K562 (cell line): Measurements from ENCODE around the gene PIAS3. TPM values are rescaled to one million over a fixed set of nuclear protein-coding genes. Genes with fewer than 3 reads are reported as not detected.
A peak's percentile ranks its signal among the peaks of the same experiment; 100 is the strongest.

Experiments
- ATAC-seq: fragments of 200-7000 bp; cut with Tn5 transposase; 3 replicates; pipeline ENCODE4 v1.9.1; 2020; ENCODE audit warnings: moderate library complexity
- BruUV-seq: library from RNA; stranded (reverse); fragments of 400-500 nt; replicated peaks from 2 replicates; lab custom pipeline; 2021; lab: Mats Ljungman, UMichigan
- CTCF ChIA-PET: fragments of 300-600 bp; formaldehyde crosslinking; extraction: SDS; loops from one replicate; lab custom pipeline; 2021; ENCODE audit warnings: low intra/inter-chr PET ratio; lab: Yijun Ruan, JAX
- POLR2A ChIA-PET: fragments of 300-600, 350-650 bp; sonication (Branson Sonifier 250); formaldehyde crosslinking; extraction: SDS; loops from one replicate; lab custom pipeline; 2021; ENCODE audit warnings: antibody characterized with exemption, inconsistent platforms; lab: Yijun Ruan, JAX
- DNase-seq, 4 experiments: peaks; one replicate each; pipeline versions ENCODE4 v3.0.0 to v3.0.0-alpha.2; 2011 to 2018; ENCODE audit warnings: low spot score in 3 of 4, mixed read lengths in 3 of 4; ENCODE audit errors: extremely low read depth in 1 of 4
- FAIRE-seq: peaks from 2 replicates; lab custom pipeline; 2011; peaks lifted over from hg19 to GRCh38; lab: Jason Lieb, UNC
- H2AFZ ChIP-seq: 2 replicates; pipeline ENCODE4 v1.6.0; 2011; ENCODE audit warnings: low read depth, low read length, control low read depth, inconsistent platforms
- H3K27ac ChIP-seq: fragments of 200-600 bp; 3 replicates; pipeline ENCODE4 v1.8.0; 2011; ENCODE audit warnings: low read depth, mild to moderate bottlenecking, control low read depth, inconsistent platforms, low read length, moderate library complexity, mixed read lengths; ENCODE audit errors: extremely low read depth
- H3K27me3 ChIP-seq, 2 experiments: fragments of 300-600 bp in 1 of 2; 2 replicates in 1 of 2; 3 replicates in 1 of 2; pipeline versions ENCODE4 v1.6.0 to v1.8.0; 2011; ENCODE audit warnings: inconsistent platforms in 2 of 2, low read length in 2 of 2, mild to moderate bottlenecking in 1 of 2, mixed read lengths in 1 of 2, moderate library complexity in 1 of 2; ENCODE audit not compliant: control insufficient read depth in 2 of 2, insufficient read depth in 2 of 2
- H3K36me3 ChIP-seq: fragments of 300-600 bp; 3 replicates; pipeline ENCODE4 v1.8.0; 2011; ENCODE audit warnings: mild to moderate bottlenecking, low read length, inconsistent platforms; ENCODE audit not compliant: control insufficient read depth, insufficient read depth
- H3K4me1 ChIP-seq, 2 experiments: fragments of 200-600 bp in 1 of 2; replicated peaks in 1 of 2; 2 replicates in 1 of 2; 3 replicates in 1 of 2; pipeline versions ENCODE4 v1.5.1 to v1.8.0; 2011; ENCODE audit warnings: inconsistent platforms in 2 of 2, low read length in 2 of 2, mild to moderate bottlenecking in 1 of 2, mixed read lengths in 1 of 2, moderate library complexity in 1 of 2; ENCODE audit not compliant: control insufficient read depth in 2 of 2, insufficient read depth in 2 of 2
- H3K4me2 ChIP-seq: 2 replicates; pipeline ENCODE4 v1.6.1; 2011; ENCODE audit warnings: low read length, control low read depth, inconsistent platforms, mixed read lengths; ENCODE audit not compliant: insufficient read depth
- H3K4me3 ChIP-seq: fragments of 200-600 bp; sonication (generic), shearing (Covaris generic); 2 replicates; pipeline ENCODE4 v1.5.1; 2016; ENCODE audit warnings: control low read depth, inconsistent platforms
- H3K79me2 ChIP-seq: fragments of 200-600 bp; 3 replicates; pipeline ENCODE4 v1.8.0; 2011; ENCODE audit warnings: low read length, inconsistent platforms; ENCODE audit not compliant: control insufficient read depth, insufficient read depth
- H3K9ac ChIP-seq, 2 experiments: 2 replicates each; pipeline versions ENCODE4 v1.6.0 to v1.6.1; 2011; ENCODE audit warnings: low read depth in 2 of 2, low read length in 2 of 2, control low read depth in 1 of 2, inconsistent platforms in 1 of 2, mild to moderate bottlenecking in 1 of 2, mixed read lengths in 1 of 2; ENCODE audit not compliant: insufficient read depth in 1 of 2
- H3K9me1 ChIP-seq: one replicate; pipeline ENCODE4 v1.6.0; 2011; ENCODE audit warnings: inconsistent platforms, mild to moderate bottlenecking, low read length, moderate library complexity; ENCODE audit not compliant: control insufficient read depth, insufficient read depth
- H3K9me3 ChIP-seq: replicated peaks from 2 replicates; pipeline ENCODE4 v1.5.1; 2011; ENCODE audit warnings: low read depth, low read length, inconsistent platforms; ENCODE audit not compliant: control insufficient read depth, insufficient read depth
- H4K20me1 ChIP-seq: replicated peaks from 2 replicates; pipeline ENCODE4 v1.6.1; 2011; ENCODE audit warnings: low read length, inconsistent platforms, mixed read lengths; ENCODE audit not compliant: control insufficient read depth, insufficient read depth
- EGR1 ChIP-seq: fragments of 450-650 bp; conservative IDR thresholded peaks from 2 replicates; pipeline ENCODE4 v1.6.1; 2017; ENCODE audit warnings: mild to moderate bottlenecking
- IRF9 ChIP-seq: fragments of 450-650 bp; IDR thresholded peaks from 2 replicates; pipeline ENCODE4 v1.6.1; 2016; ENCODE audit warnings: missing biosample characterization, missing genetic modification characterization
- MAFG ChIP-seq: fragments of 450-650 bp; conservative IDR thresholded peaks from 2 replicates; pipeline ENCODE4 v1.6.1; 2016; ENCODE audit warnings: missing genetic modification characterization, missing compliant biosample characterization
- POLR2G ChIP-seq: fragments of 200-400 bp; formaldehyde crosslinking; IDR thresholded peaks from 2 replicates; pipeline ENCODE4 v1.6.1; 2017; ENCODE audit warnings: low read depth, mild to moderate bottlenecking, antibody characterized with exemption, low read length, moderate library complexity
- ZNF431 ChIP-seq: sonication (generic); formaldehyde crosslinking; IDR thresholded peaks from 2 replicates; pipeline ENCODE4 v1.8.0; 2022; ENCODE audit warnings: mild to moderate bottlenecking, missing genetic modification reagents
- WGBS: fragments of 100-300 bp; shearing (Covaris generic); methylation state at CpG from one replicate; pipeline ENCODE4 v1.1.6; 2016; ENCODE audit warnings: low coverage, mixed read lengths; ENCODE audit not compliant: insufficient coverage; ENCODE audit errors: missing lambda C conversion rate; 5-methylcytosine and 5-hydroxymethylcytosine counted together
- in situ Hi-C: fragments of 300-500 bp; cut with MboI; formaldehyde crosslinking; loops from 4 replicates; pipeline ENCODE4 v1.15.0; 2018; ENCODE audit warnings: inconsistent platforms, mixed read lengths
- intact Hi-C: fragments of 100-400 bp; cut with micrococcal nuclease; formaldehyde crosslinking; loops from 2 replicates; pipeline ENCODE4 v1.14.2; 2022
- polyA plus RNA-seq, 8 experiments: library from polyadenylated mRNA; depleted of rRNA in 4 of 8; stranded (reverse) in 5 of 8; unstranded in 3 of 8; fragments of >200 nt; fragmentation: Nextera tagmentation in 2 of 8; fragmentation: Illumina TruSeq in 1 of 8; extraction: Ambion mirVana in 2 of 8; extraction: Trizol in 1 of 8; gene quantifications; 2 replicates each; pipeline versions ENCODE4 v1.2.1 to v1.2.3, GENCODE V29; 2011 to 2014; ENCODE audit warnings: inconsistent platforms in 1 of 8, missing spikeins in 1 of 8
- total RNA-seq, 7 experiments: library from RNA; depleted of rRNA in 6 of 7; stranded (reverse); fragments of >200 nt in 6 of 7; fragmentation: Illumina TruSeq in 2 of 7; extraction: Trizol in 2 of 7; gene quantifications; 2 replicates each; pipeline versions ENCODE4 v1.2.1 to v1.2.3, GENCODE V29; 2011 to 2021; ENCODE audit warnings: low replicate concordance in 1 of 7
- TF ChIP-seq, protein P1 (sequence below): fragments of 450-650 bp; IDR thresholded peaks from 2 replicates; pipeline ENCODE4 v1.6.1; 2017; ENCODE audit warnings: mild to moderate bottlenecking, moderate library complexity

Gene PIAS3
- total and polyA plus RNA-seq, 9 of the 15 experiments (the other 6 are each of a cell fraction or from before 2014, with no cell fraction given) = 1.1 to 25.6 (median 7.9) TPM

- Histone ChIP-seq H3K27me3 (peaks cover 7 to 10% of the 10 kb centered on the region in 2 experiments; a peak in 4 of 5 replicates), H2AFZ (peak overlapping the region; percentile 30; the same call in 1 of the 2 replicates), H3K4me3 (no peak overlapping the region), H3K4me2 (no peak overlapping the region), H4K20me1 (no peaks in the 10 kb centered on the region), H3K9ac (no peak overlapping the region), H3K27ac (no peak overlapping the region), H3K9me1 (no peaks in the 10 kb centered on the region), H3K9me3 (no peaks in the 10 kb centered on the region), H3K4me1 (peaks cover 13 to 17% of the 10 kb centered on the region in 2 experiments), H3K79me2 (no peaks in the 10 kb centered on the region), H3K36me3 (no peaks in the 10 kb centered on the region)
- in situ Hi-C loops = no loop called here
- ATAC-seq (no peak), FAIRE-seq (no peak), DNase-seq (no peak)
- no TSS peak for BruUV-seq
- ChIA-PET CTCF (no interaction called here), POLR2A (interaction anchor here (1.1 kb wide), 1 partner anchor 11 kb away, joined by 4 read pairs; no protein-coding TSS in a partner anchor)
- 73% methylated on average over 7 of the region's 8 CpGs for WGBS
- TF ChIP-seq POLR2G (no peak), ZNF431 (CRISPR knock-in tag) (no peak), IRF9 (tag) (no peak), MAFG (tag) (no peak), EGR1 (peak; percentile 17; the same call in 1 of the 2 replicates)
- TF ChIP-seq, protein P1, sequence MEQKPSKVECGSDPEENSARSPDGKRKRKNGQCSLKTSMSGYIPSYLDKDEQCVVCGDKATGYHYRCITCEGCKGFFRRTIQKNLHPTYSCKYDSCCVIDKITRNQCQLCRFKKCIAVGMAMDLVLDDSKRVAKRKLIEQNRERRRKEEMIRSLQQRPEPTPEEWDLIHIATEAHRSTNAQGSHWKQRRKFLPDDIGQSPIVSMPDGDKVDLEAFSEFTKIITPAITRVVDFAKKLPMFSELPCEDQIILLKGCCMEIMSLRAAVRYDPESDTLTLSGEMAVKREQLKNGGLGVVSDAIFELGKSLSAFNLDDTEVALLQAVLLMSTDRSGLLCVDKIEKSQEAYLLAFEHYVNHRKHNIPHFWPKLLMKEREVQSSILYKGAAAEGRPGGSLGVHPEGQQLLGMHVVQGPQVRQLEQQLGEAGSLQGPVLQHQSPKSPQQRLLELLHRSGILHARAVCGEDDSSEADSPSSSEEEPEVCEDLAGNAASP = no peak
- intact Hi-C loops = no loop called here
Measured at GRCh38 chr1:145886816-145887215, 27.9 kb upstream of the PIAS3 start.
